IMR-90 (cell line): ENCODE measurements around the gene TMEM30A. TPM values are rescaled to one million over a fixed set of nuclear protein-coding genes. Genes with fewer than 3 reads are reported as not detected.

Experiments used
- ATAC-seq: fragments of 200-7000 bp; cut with Tn5 transposase; 2 replicates; pipeline ENCODE4 v1.9.1; 2020; ENCODE audit warnings: low read depth, mild to moderate bottlenecking, moderate library complexity
- BruUV-seq: library from RNA; stranded (reverse); fragments of 400-500 nt; replicated peaks from 2 replicates; lab custom pipeline; 2021; lab: Mats Ljungman, UMichigan
- CTCF ChIA-PET: fragments of 300-600 bp; formaldehyde crosslinking; extraction: SDS; loops from one replicate; lab custom pipeline; 2021; ENCODE audit warnings: antibody characterized with exemption; lab: Yijun Ruan, JAX
- POLR2A ChIA-PET: fragments of 300-600 bp; sonication (Branson Sonifier 250); formaldehyde crosslinking; loops from one replicate; lab custom pipeline; 2022; ENCODE audit warnings: antibody characterized with exemption; ENCODE audit not compliant: unreplicated experiment; lab: Charles Lee
- DNase-seq: peaks from one replicate; pipeline ENCODE4 v3.0.0; 2013
- H2AFZ ChIP-seq: replicated peaks from 2 replicates; pipeline ENCODE3; 2013; ENCODE audit warnings: low read length, mild to moderate bottlenecking; ENCODE audit not compliant: poor library complexity
- H2AK5ac ChIP-seq: 2 replicates; pipeline ENCODE4 v1.6.1; 2013; ENCODE audit warnings: low read depth, low read length, inconsistent platforms
- H2AK9ac ChIP-seq: replicated peaks from 2 replicates; pipeline ENCODE3; 2013; ENCODE audit warnings: mild to moderate bottlenecking, low read depth, low read length, moderate library complexity; ENCODE audit not compliant: poor library complexity
- H2BK120ac ChIP-seq: 2 replicates; pipeline ENCODE4 v1.6.1; 2013; ENCODE audit warnings: low read depth, low read length, inconsistent platforms
- H2BK15ac ChIP-seq: 3 replicates; pipeline ENCODE4 v1.6.1; 2013; ENCODE audit warnings: low read depth, low read length, inconsistent platforms
- H2BK20ac ChIP-seq: 2 replicates; pipeline ENCODE4 v1.6.1; 2013; ENCODE audit warnings: low read depth, mild to moderate bottlenecking, inconsistent platforms, low read length, moderate library complexity
- H2BK5ac ChIP-seq: 2 replicates; pipeline ENCODE4 v1.6.1; 2013; ENCODE audit warnings: mild to moderate bottlenecking, low read depth, low read length, inconsistent platforms; ENCODE audit not compliant: poor library complexity, severe bottlenecking
- H3K14ac ChIP-seq: replicated peaks from 2 replicates; pipeline ENCODE4 v1.6.1; 2013; ENCODE audit warnings: low read depth, low read length, inconsistent platforms
- H3K18ac ChIP-seq: 2 replicates; pipeline ENCODE4 v1.6.1; 2013; ENCODE audit warnings: low read depth, low read length, control low read depth
- H3K23ac ChIP-seq: 2 replicates; pipeline ENCODE4 v1.6.1; 2013; ENCODE audit warnings: low read depth, low read length, inconsistent platforms
- H3K27ac ChIP-seq: 2 replicates; pipeline ENCODE4 v1.5.1; 2013; ENCODE audit warnings: mild to moderate bottlenecking, control low read depth, low read length; ENCODE audit not compliant: insufficient read depth
- H3K27me3 ChIP-seq: 2 replicates; pipeline ENCODE4 v1.6.1; 2013; ENCODE audit warnings: low read length; ENCODE audit not compliant: control insufficient read depth, insufficient read depth
- H3K36me3 ChIP-seq: 2 replicates; pipeline ENCODE4 v1.6.1; 2013; ENCODE audit warnings: low read length, mixed read lengths; ENCODE audit not compliant: control insufficient read depth, insufficient read depth
- H3K4ac ChIP-seq: 2 replicates; pipeline ENCODE4 v1.6.1; 2013; ENCODE audit warnings: low read depth, low read length, inconsistent platforms
- H3K4me1 ChIP-seq: 2 replicates; pipeline ENCODE4 v1.6.1; 2013; ENCODE audit warnings: low read length, mixed read lengths; ENCODE audit not compliant: control insufficient read depth, insufficient read depth
- H3K4me2 ChIP-seq: 2 replicates; pipeline ENCODE4 v1.6.1; 2013; ENCODE audit warnings: low read depth, mild to moderate bottlenecking, control low read depth, low read length, moderate library complexity
- H3K4me3 ChIP-seq: 2 replicates; pipeline ENCODE4 v1.5.1; 2013; ENCODE audit warnings: low read depth, mild to moderate bottlenecking, control low read depth, low read length, moderate library complexity; ENCODE audit not compliant: insufficient read depth
- H3K56ac ChIP-seq: 2 replicates; pipeline ENCODE4 v1.6.1; 2013; ENCODE audit warnings: low read length, inconsistent platforms; ENCODE audit not compliant: insufficient read depth; ENCODE audit errors: extremely low read depth
- H3K79me1 ChIP-seq, 2 experiments: 2 replicates each; pipeline ENCODE4 v1.6.1; 2013; ENCODE audit warnings: low read length in 2 of 2, inconsistent platforms in 1 of 2, low read depth in 1 of 2
- H3K9ac ChIP-seq: 2 replicates; pipeline ENCODE4 v1.6.1; 2013; ENCODE audit warnings: low read depth, low read length, control low read depth
- H3K9me1 ChIP-seq: 2 replicates; pipeline ENCODE4 v1.6.1; 2013; ENCODE audit warnings: low read length, inconsistent platforms; ENCODE audit not compliant: insufficient read depth
- H3K9me3 ChIP-seq: 2 replicates; pipeline ENCODE4 v1.6.1; 2013; ENCODE audit warnings: low read length; ENCODE audit not compliant: control insufficient read depth, insufficient read depth
- H4K20me1 ChIP-seq: 2 replicates; pipeline ENCODE4 v1.6.1; 2013; ENCODE audit warnings: low read length, inconsistent platforms; ENCODE audit not compliant: insufficient read depth
- H4K5ac ChIP-seq: 2 replicates; pipeline ENCODE4 v1.6.1; 2013; ENCODE audit warnings: mild to moderate bottlenecking, low read depth, low read length, control low read depth
- H4K8ac ChIP-seq, 2 experiments: 2 replicates each; pipeline ENCODE4 v1.6.1; 2013; ENCODE audit warnings: low read depth in 2 of 2, low read length in 2 of 2, control low read depth in 1 of 2, inconsistent platforms in 1 of 2
- H4K91ac ChIP-seq: 2 replicates; pipeline ENCODE4 v1.6.1; 2013; ENCODE audit warnings: low read depth, low read length, inconsistent platforms; ENCODE audit not compliant: insufficient read depth
- BHLHE40 ChIP-seq: fragments of 150-350 bp; IDR thresholded peaks from 2 replicates; pipeline ENCODE4 v1.6.1; 2016; ENCODE audit warnings: mild to moderate bottlenecking, low read depth, low read length
- CEBPB ChIP-seq: IDR thresholded peaks from 2 replicates; pipeline ENCODE4 v1.6.1; 2012; ENCODE audit warnings: low read depth, low read length, improper control_type of control experiment
- ELK1 ChIP-seq: fragments of 150-350 bp; IDR thresholded peaks from 2 replicates; pipeline ENCODE4 v1.6.1; 2016; ENCODE audit warnings: low read depth, mild to moderate bottlenecking, low read length, moderate library complexity, borderline replicate concordance
- FOS ChIP-seq: fragments of 150-350 bp; IDR thresholded peaks from 2 replicates; pipeline ENCODE4 v1.6.1; 2016; ENCODE audit warnings: low read depth, low read length
- MAFK ChIP-seq: IDR thresholded peaks from 2 replicates; pipeline ENCODE4 v1.6.1; 2012; ENCODE audit warnings: low read depth, low read length, improper control_type of control experiment
- MAZ ChIP-seq: IDR thresholded peaks from 2 replicates; pipeline ENCODE4 v1.6.1; 2012; ENCODE audit warnings: low read depth, mild to moderate bottlenecking, low read length, improper control_type of control experiment, moderate library complexity, borderline replicate concordance
- MXI1 ChIP-seq: IDR thresholded peaks from 2 replicates; pipeline ENCODE4 v1.6.1; 2012; ENCODE audit warnings: low read depth, mild to moderate bottlenecking, low read length, moderate library complexity, borderline replicate concordance
- NFE2L2 ChIP-seq: fragments of 150-350 bp; IDR thresholded peaks from 2 replicates; pipeline ENCODE4 v1.6.1; 2016; ENCODE audit warnings: low read depth, mild to moderate bottlenecking, low read length
- RAD21 ChIP-seq: IDR thresholded peaks from 2 replicates; pipeline ENCODE4 v1.6.1; 2012; ENCODE audit warnings: low read length, improper control_type of control experiment
- RCOR1 ChIP-seq: IDR thresholded peaks from 2 replicates; pipeline ENCODE4 v1.6.1; 2012; ENCODE audit warnings: mild to moderate bottlenecking, low read length, improper control_type of control experiment; ENCODE audit not compliant: insufficient replicate concordance
- RFX5 ChIP-seq: IDR thresholded peaks from 2 replicates; pipeline ENCODE4 v1.8.0; 2012; ENCODE audit warnings: low read depth, mild to moderate bottlenecking, low read length, moderate library complexity
- WGBS, 2 experiments: methylation state at CpG; one replicate each; pipeline versions ENCODE4 v1.1.5 to v1.1.7; 2013; ENCODE audit warnings: missing lambda C conversion rate in 2 of 2; ENCODE audit not compliant: insufficient read length in 1 of 2; ENCODE audit errors: extremely low coverage in 2 of 2; 5-methylcytosine and 5-hydroxymethylcytosine counted together
- dilution Hi-C: fragments of 300-500 bp; cut with HindIII; formaldehyde crosslinking; loops from one replicate; pipeline ENCODE4 v1.14.3; 2018; ENCODE audit warnings: low sequenced_read_pairs; ENCODE audit not compliant: unreplicated experiment
- in situ Hi-C: fragments of 300-500 bp; cut with MboI; formaldehyde crosslinking; loops from 3 replicates; pipeline ENCODE4 v1.14.3; 2019; ENCODE audit warnings: low sequenced_read_pairs, inconsistent platforms, mixed read lengths
- intact Hi-C: fragments of 100-400 bp; cut with micrococcal nuclease; formaldehyde crosslinking; loops from 2 replicates; pipeline ENCODE4 v1.10.0; 2022
- polyA plus RNA-seq, 3 experiments: library from polyadenylated mRNA; depleted of rRNA; stranded (reverse); fragments of >200 nt; gene quantifications; 2 replicates each; pipeline ENCODE4 v1.2.3, GENCODE V29; 2012; ENCODE audit warnings: low replicate concordance in 1 of 3
- total RNA-seq: library from RNA; depleted of rRNA; stranded (reverse); fragments of >200 nt; gene quantifications from 2 replicates; pipeline ENCODE4 v1.2.3, GENCODE V29; 2012

The TMEM30A gene
- total and polyA plus RNA-seq, 2 of the 4 experiments (the other 2 are of a cell fraction): 48.5 to 111 TPM

- H2BK20ac ChIP-seq: no peak overlapping the region
- no peak overlapping the region for H2AFZ ChIP-seq
- H3K18ac ChIP-seq: no peak overlapping the region
- no peak overlapping the region for H4K8ac ChIP-seq
- no peaks in the 10 kb centered on the region for H3K9me3 ChIP-seq
- intact Hi-C loops: no loop called here
- no peak for TF ChIP-seq FOS
- no peak for TF ChIP-seq BHLHE40
- TF ChIP-seq MAFK: no peak
- no peak for TF ChIP-seq RFX5
- no peak for TF ChIP-seq NFE2L2
- no peak for TF ChIP-seq MAZ
- no peak for TF ChIP-seq MXI1
- no peak for TF ChIP-seq RCOR1
- TF ChIP-seq ELK1: no peak
- TF ChIP-seq CEBPB: no peak
- TF ChIP-seq RAD21: no peak
- no TSS peak for BruUV-seq
- ATAC-seq (no peak), DNase-seq (no peak)
- H3K27ac ChIP-seq: no peak overlapping the region
- CTCF ChIA-PET: interaction anchor here (1.2 kb wide), 1 partner anchor 12 kb away, joined by 4 read pairs; no protein-coding TSS in a partner anchor
- no peak overlapping the region for H2BK5ac ChIP-seq
- H3K23ac ChIP-seq: no peak overlapping the region
- H3K9ac ChIP-seq: no peak overlapping the region
- H3K4me3 ChIP-seq: no peak overlapping the region
- H3K79me1 ChIP-seq: no peaks in the 10 kb centered on the region
- H3K36me3 ChIP-seq: no peaks in the 10 kb centered on the region
- POLR2A ChIA-PET: no interaction called here
- in situ Hi-C loops: no loop called here
- no peaks in the 10 kb centered on the region for H3K27me3 ChIP-seq
- dilution Hi-C loops: no loop called here
- no peak overlapping the region for H3K56ac ChIP-seq
- no peak overlapping the region for H4K91ac ChIP-seq
- no peak overlapping the region for H2AK5ac ChIP-seq
- H3K4me1 ChIP-seq: peaks cover 12% of the 10 kb centered on the region
- H2BK120ac ChIP-seq: no peak overlapping the region
- H4K20me1 ChIP-seq: no peaks in the 10 kb centered on the region
- no peak overlapping the region for H2AK9ac ChIP-seq
- WGBS, 2 experiments: no CpG with 5 or more reads among the region's 4 CpGs
- no peak overlapping the region for H3K4me2 ChIP-seq
- no peak overlapping the region for H3K4ac ChIP-seq
- H3K9me1 ChIP-seq: peaks cover 5% of the 10 kb centered on the region; the same call in 1 of the 2 replicates
- no peak overlapping the region for H2BK15ac ChIP-seq
- no peak overlapping the region for H3K14ac ChIP-seq
- no peak overlapping the region for H4K5ac ChIP-seq
Measured at GRCh38 chr6:75221116-75221515, 63.5 kb downstream of the TMEM30A start.
